CD4-positive, alpha-beta T cell (primary cell): ENCODE data around the gene CHRNG. TPM values are rescaled to one million over a fixed set of nuclear protein-coding genes. Genes with fewer than 3 reads are reported as not detected.

Experiments used
- ATAC-seq: fragments of 200-7000 bp; cut with Tn5 transposase; one replicate; pipeline ENCODE4 v1.10.0; 2022; ENCODE audit warnings: mild to moderate bottlenecking; ENCODE audit not compliant: poor library complexity
- CTCF ChIA-PET: fragments of 350-600 bp; sonication (Branson Sonifier 250); formaldehyde crosslinking; loops from one replicate; lab custom pipeline; 2021; ENCODE audit warnings: antibody characterized with exemption, inconsistent platforms; lab: Charles Lee
- POLR2A ChIA-PET: fragments of 350-600 bp; sonication (Branson Sonifier 250); formaldehyde crosslinking; loops from one replicate; lab custom pipeline; 2021; ENCODE audit warnings: antibody characterized with exemption, inconsistent platforms; lab: Charles Lee
- DNase-seq, 14 experiments: peaks; one replicate each; pipeline ENCODE4 v3.0.0-alpha.2; 2013 to 2020; ENCODE audit warnings: mixed read lengths in 2 of 14
- H3K27ac ChIP-seq, 2 donors: one replicate each; pipeline versions ENCODE4 v1.5.1 to v1.7.0; 2013; ENCODE audit warnings: low read length in 2 of 2, low read depth in 1 of 2, mild to moderate bottlenecking in 1 of 2
- H3K27me3 ChIP-seq, 2 experiments: 1 replicate in 1 of 2; 2 replicates in 1 of 2; pipeline versions ENCODE4 v1.6.1 to v1.7.0; 2013; ENCODE audit warnings: low read length in 2 of 2, control low read depth in 1 of 2, mild to moderate bottlenecking in 1 of 2, moderate library complexity in 1 of 2; ENCODE audit not compliant: insufficient read depth in 2 of 2, control insufficient read depth in 1 of 2
- H3K36me3 ChIP-seq: one replicate; pipeline ENCODE4 v1.6.1; 2013; ENCODE audit warnings: low read length, control low read depth; ENCODE audit not compliant: insufficient read depth
- H3K4me1 ChIP-seq: one replicate; pipeline ENCODE4 v1.6.1; 2013; ENCODE audit warnings: low read length, control low read depth; ENCODE audit not compliant: insufficient read depth
- H3K4me3 ChIP-seq: one replicate; pipeline ENCODE4 v1.5.1; 2013; ENCODE audit warnings: mild to moderate bottlenecking, low read length, moderate library complexity
- H3K9me3 ChIP-seq, 2 experiments: 1 replicate in 1 of 2; 2 replicates in 1 of 2; pipeline versions ENCODE4 v1.6.1 to v1.7.0; 2013; ENCODE audit warnings: low read length in 2 of 2, mild to moderate bottlenecking in 2 of 2, control low read depth in 1 of 2, moderate library complexity in 1 of 2; ENCODE audit not compliant: control insufficient read depth in 1 of 2, insufficient read depth in 1 of 2
- H3K27ac Mint-ChIP-seq: one replicate; pipeline ENCODE4 v1.8.0; 2020; ENCODE audit warnings: mixed read lengths
- H3K27me3 Mint-ChIP-seq: one replicate; pipeline ENCODE4 v1.8.0; 2021; ENCODE audit warnings: mixed read lengths
- H3K36me3 Mint-ChIP-seq: one replicate; pipeline ENCODE4 v1.8.0; 2021; ENCODE audit warnings: low read depth, mixed read lengths
- H3K4me1 Mint-ChIP-seq: one replicate; pipeline ENCODE4 v1.8.0; 2021; ENCODE audit warnings: low read depth, mixed read lengths
- H3K4me3 Mint-ChIP-seq: one replicate; pipeline ENCODE4 v1.8.0; 2020; ENCODE audit warnings: mild to moderate bottlenecking, mixed read lengths
- H3K9me3 Mint-ChIP-seq: one replicate; pipeline ENCODE4 v1.8.0; 2020; ENCODE audit warnings: mixed read lengths
- intact Hi-C, 2 experiments: fragments of 100-400 bp; cut with DNase I in 1 of 2; cut with micrococcal nuclease in 1 of 2; formaldehyde crosslinking; loops; one replicate each; pipeline versions ENCODE4 v1.15.1 to v1.9.0; 2023 to 2025; cut with DNase I, micrococcal nuclease
- total RNA-seq, 174 experiments: library from RNA in 2 of 174; stranded (reverse) in 2 of 174; gene quantifications; one replicate each; pipeline ENCODE4 v1.2.3 and lab custom pipeline; 2021 to 2026
- TF ChIP-seq, protein P1 (sequence below): fragments of 200-600 bp; IDR thresholded peaks from one replicate; pipeline ENCODE4 v1.8.0; 2022; ENCODE audit warnings: antibody characterized with exemption, mild to moderate bottlenecking

The CHRNG gene
- total RNA-seq, 2 experiments from 2014 or later: not detected

- peaks cover 12% of the 10 kb centered on the region for H3K4me1 ChIP-seq
- H3K27ac ChIP-seq: no peak overlapping the region
- Mint-ChIP-seq H3K27ac (no peak overlapping the region), H3K9me3 (no peaks in the 10 kb centered on the region), H3K4me1 (peaks cover 13% of the 10 kb centered on the region), H3K4me3 (no peak overlapping the region), H3K27me3 (peaks cover 66% of the 10 kb centered on the region), H3K36me3 (no peaks in the 10 kb centered on the region)
- H3K36me3 ChIP-seq: no peaks in the 10 kb centered on the region
- peaks cover 0 to 4% of the 10 kb centered on the region in 2 experiments for H3K9me3 ChIP-seq
- intact Hi-C loops: no loop called here
- H3K27me3 ChIP-seq: peaks cover 25 to 46% of the 10 kb centered on the region in 2 experiments
- ATAC-seq (no peak), DNase-seq (no peak)
- POLR2A ChIA-PET: no interaction called here
- TF ChIP-seq, protein P1, sequence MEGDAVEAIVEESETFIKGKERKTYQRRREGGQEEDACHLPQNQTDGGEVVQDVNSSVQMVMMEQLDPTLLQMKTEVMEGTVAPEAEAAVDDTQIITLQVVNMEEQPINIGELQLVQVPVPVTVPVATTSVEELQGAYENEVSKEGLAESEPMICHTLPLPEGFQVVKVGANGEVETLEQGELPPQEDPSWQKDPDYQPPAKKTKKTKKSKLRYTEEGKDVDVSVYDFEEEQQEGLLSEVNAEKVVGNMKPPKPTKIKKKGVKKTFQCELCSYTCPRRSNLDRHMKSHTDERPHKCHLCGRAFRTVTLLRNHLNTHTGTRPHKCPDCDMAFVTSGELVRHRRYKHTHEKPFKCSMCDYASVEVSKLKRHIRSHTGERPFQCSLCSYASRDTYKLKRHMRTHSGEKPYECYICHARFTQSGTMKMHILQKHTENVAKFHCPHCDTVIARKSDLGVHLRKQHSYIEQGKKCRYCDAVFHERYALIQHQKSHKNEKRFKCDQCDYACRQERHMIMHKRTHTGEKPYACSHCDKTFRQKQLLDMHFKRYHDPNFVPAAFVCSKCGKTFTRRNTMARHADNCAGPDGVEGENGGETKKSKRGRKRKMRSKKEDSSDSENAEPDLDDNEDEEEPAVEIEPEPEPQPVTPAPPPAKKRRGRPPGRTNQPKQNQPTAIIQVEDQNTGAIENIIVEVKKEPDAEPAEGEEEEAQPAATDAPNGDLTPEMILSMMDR: no peak
- CTCF ChIA-PET: no interaction called here
- H3K4me3 ChIP-seq: no peak overlapping the region
These were observed 33.6 kb upstream of the CHRNG start for GRCh38 chr2:232505856-232506255.

- POLR2A ChIA-PET: no interaction called here
- TF ChIP-seq, protein P1: no peak
These were observed 32.8 kb upstream of the CHRNG start for GRCh38 chr2:232506709-232507108.

DNA sequence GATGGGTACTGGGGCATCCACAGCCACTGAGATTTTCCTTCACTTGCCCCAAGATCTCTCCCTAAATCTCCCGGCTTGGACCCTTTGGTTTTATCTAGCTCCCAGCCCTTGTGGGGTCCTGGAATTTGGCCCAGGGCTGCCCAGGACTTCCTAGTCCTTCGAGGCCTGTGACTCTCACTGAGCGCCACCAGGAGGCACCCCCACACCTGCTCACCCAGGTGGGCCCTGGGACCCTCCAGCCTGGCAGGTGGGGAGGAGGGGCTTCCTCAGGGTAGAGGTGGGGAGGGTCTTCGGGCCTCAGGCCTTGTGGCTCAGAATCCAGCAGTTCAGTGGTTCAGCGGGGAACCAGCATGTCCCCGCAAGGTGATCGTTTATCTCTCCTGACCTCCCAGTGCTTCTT is 31.2 kb upstream of the CHRNG start:
- POLR2A ChIA-PET: interaction anchor here (0.6 kb wide), 1 partner anchor 85 kb away, joined by 3 read pairs; no protein-coding TSS in a partner anchor
- no peak overlapping the region for H3K4me3 ChIP-seq
- CTCF ChIA-PET: no interaction called here
- ATAC-seq: no peak
- no peak for DNase-seq
- peaks cover 4% of the 10 kb centered on the region for H3K4me1 Mint-ChIP-seq
- peaks cover 12 to 30% of the 10 kb centered on the region in 2 experiments for H3K27me3 ChIP-seq
- H3K36me3 ChIP-seq: no peaks in the 10 kb centered on the region
- H3K27me3 Mint-ChIP-seq: peaks cover 50% of the 10 kb centered on the region
- H3K4me1 ChIP-seq: peaks cover 7% of the 10 kb centered on the region
- no peak overlapping the region for H3K27ac Mint-ChIP-seq
- no peak overlapping the region for H3K4me3 Mint-ChIP-seq
- intact Hi-C loops: no loop called here
- H3K9me3 ChIP-seq: peaks cover 0 to 4% of the 10 kb centered on the region in 2 experiments
- H3K27ac ChIP-seq: no peak overlapping the region
- H3K36me3 Mint-ChIP-seq: no peaks in the 10 kb centered on the region
- TF ChIP-seq, protein P1: no peak
- H3K9me3 Mint-ChIP-seq: no peaks in the 10 kb centered on the region

More at GRCh38 chr2:232506709-232507108, 32.8 kb upstream of the CHRNG start:
- no peak overlapping the region for H3K27ac Mint-ChIP-seq
- Histone ChIP-seq H3K4me3 (no peak overlapping the region), H3K27me3 (peaks cover 19 to 38% of the 10 kb centered on the region in 2 experiments), H3K36me3 (no peaks in the 10 kb centered on the region), H3K27ac (no peak overlapping the region), H3K9me3 (peaks cover 0 to 4% of the 10 kb centered on the region in 2 experiments), H3K4me1 (peaks cover 12% of the 10 kb centered on the region)
- no peaks in the 10 kb centered on the region for H3K9me3 Mint-ChIP-seq
- CTCF ChIA-PET: no interaction called here
- intact Hi-C loops: no loop called here
- ATAC-seq: no peak
- no peak for DNase-seq
- H3K27me3 Mint-ChIP-seq: peaks cover 58% of the 10 kb centered on the region
- H3K4me1 Mint-ChIP-seq: peaks cover 13% of the 10 kb centered on the region
- no peaks in the 10 kb centered on the region for H3K36me3 Mint-ChIP-seq
- no peak overlapping the region for H3K4me3 Mint-ChIP-seq
